HepG2 (cell line): ENCODE data around the gene MAPK12. TPM values are rescaled to one million over a fixed set of nuclear protein-coding genes. Genes with fewer than 3 reads are reported as not detected.

Experiments used
- EEA1 ChIP-seq: sonication (generic); formaldehyde crosslinking; IDR thresholded peaks from 2 replicates; pipeline ENCODE4 v1.5.1; 2020; ENCODE audit warnings: mild to moderate bottlenecking, missing genetic modification reagents, borderline replicate concordance
- ELK4 ChIP-seq: sonication (generic); formaldehyde crosslinking; IDR thresholded peaks from 2 replicates; pipeline ENCODE4 v1.9.0; 2021; ENCODE audit warnings: missing genetic modification reagents, borderline replicate concordance
- KAT8 ChIP-seq: IDR thresholded peaks from 2 replicates; pipeline ENCODE4 v1.6.1; 2016; ENCODE audit warnings: missing genetic modification reagents, missing compliant biosample characterization
- KDM4B ChIP-seq: sonication (generic); formaldehyde crosslinking; IDR thresholded peaks from 2 replicates; pipeline ENCODE4 v1.4.0; 2020; ENCODE audit warnings: missing genetic modification reagents
- SIN3B ChIP-seq: fragments of 150-350 bp; IDR thresholded peaks from 2 replicates; pipeline ENCODE4 v1.6.1; 2014; ENCODE audit warnings: low read length
- SP5 ChIP-seq: IDR thresholded peaks from 2 replicates; pipeline ENCODE4 v1.6.1; 2016; ENCODE audit warnings: low read depth, borderline replicate concordance
- THAP11 ChIP-seq: IDR thresholded peaks from 2 replicates; pipeline ENCODE4 v1.6.1; 2016; ENCODE audit warnings: missing biosample characterization, missing genetic modification reagents
- ZFP90 ChIP-seq: sonication (generic); formaldehyde crosslinking; IDR thresholded peaks from 2 replicates; pipeline ENCODE4 v1.8.0; 2022; ENCODE audit warnings: missing genetic modification reagents, mild to moderate bottlenecking, inconsistent platforms, borderline replicate concordance
- ZNF589 ChIP-seq: sonication (generic); formaldehyde crosslinking; conservative IDR thresholded peaks from 2 replicates; pipeline ENCODE4 v1.8.0; 2022; ENCODE audit warnings: mild to moderate bottlenecking, moderate library complexity, missing genetic modification reagents
- polyA plus RNA-seq, 8 experiments: library from polyadenylated mRNA; depleted of rRNA in 3 of 8; stranded (reverse) in 7 of 8; unstranded in 1 of 8; fragments of >200 nt; fragmentation: Illumina TruSeq in 4 of 8; extraction: Trizol in 4 of 8; gene quantifications; 2 replicates each; pipeline versions ENCODE4 v1.2.1 to v1.2.3, GENCODE V29; 2011 to 2016; ENCODE audit warnings: low read depth in 4 of 8, missing spikeins in 1 of 8, mixed read lengths in 1 of 8; ENCODE audit not compliant: insufficient read depth in 1 of 8
- total RNA-seq, 5 experiments: library from RNA; depleted of rRNA; stranded (reverse); fragments of >200 nt; fragmentation: Illumina TruSeq; extraction: Trizol; gene quantifications; 2 replicates each; pipeline ENCODE4 v1.2.3, GENCODE V29; 2016; ENCODE audit warnings: low read depth in 1 of 5
- TF ChIP-seq, protein P1 (sequence below): sonication (generic); formaldehyde crosslinking; IDR thresholded peaks from 2 replicates; pipeline ENCODE4 v1.4.0; 2020; ENCODE audit warnings: missing genetic modification reagents
- TF ChIP-seq, protein P2 (sequence below): sonication (generic); formaldehyde crosslinking; IDR thresholded peaks from 2 replicates; pipeline ENCODE4 v1.4.0; 2020; ENCODE audit warnings: mild to moderate bottlenecking, missing genetic modification reagents, borderline replicate concordance

MAPK12 gene
- total and polyA plus RNA-seq, 2 of the 13 experiments (the other 11 are each of a cell fraction or from before 2014, with no cell fraction given), result 22.2 to 23.3 TPM

- TF ChIP-seq, protein P1, sequence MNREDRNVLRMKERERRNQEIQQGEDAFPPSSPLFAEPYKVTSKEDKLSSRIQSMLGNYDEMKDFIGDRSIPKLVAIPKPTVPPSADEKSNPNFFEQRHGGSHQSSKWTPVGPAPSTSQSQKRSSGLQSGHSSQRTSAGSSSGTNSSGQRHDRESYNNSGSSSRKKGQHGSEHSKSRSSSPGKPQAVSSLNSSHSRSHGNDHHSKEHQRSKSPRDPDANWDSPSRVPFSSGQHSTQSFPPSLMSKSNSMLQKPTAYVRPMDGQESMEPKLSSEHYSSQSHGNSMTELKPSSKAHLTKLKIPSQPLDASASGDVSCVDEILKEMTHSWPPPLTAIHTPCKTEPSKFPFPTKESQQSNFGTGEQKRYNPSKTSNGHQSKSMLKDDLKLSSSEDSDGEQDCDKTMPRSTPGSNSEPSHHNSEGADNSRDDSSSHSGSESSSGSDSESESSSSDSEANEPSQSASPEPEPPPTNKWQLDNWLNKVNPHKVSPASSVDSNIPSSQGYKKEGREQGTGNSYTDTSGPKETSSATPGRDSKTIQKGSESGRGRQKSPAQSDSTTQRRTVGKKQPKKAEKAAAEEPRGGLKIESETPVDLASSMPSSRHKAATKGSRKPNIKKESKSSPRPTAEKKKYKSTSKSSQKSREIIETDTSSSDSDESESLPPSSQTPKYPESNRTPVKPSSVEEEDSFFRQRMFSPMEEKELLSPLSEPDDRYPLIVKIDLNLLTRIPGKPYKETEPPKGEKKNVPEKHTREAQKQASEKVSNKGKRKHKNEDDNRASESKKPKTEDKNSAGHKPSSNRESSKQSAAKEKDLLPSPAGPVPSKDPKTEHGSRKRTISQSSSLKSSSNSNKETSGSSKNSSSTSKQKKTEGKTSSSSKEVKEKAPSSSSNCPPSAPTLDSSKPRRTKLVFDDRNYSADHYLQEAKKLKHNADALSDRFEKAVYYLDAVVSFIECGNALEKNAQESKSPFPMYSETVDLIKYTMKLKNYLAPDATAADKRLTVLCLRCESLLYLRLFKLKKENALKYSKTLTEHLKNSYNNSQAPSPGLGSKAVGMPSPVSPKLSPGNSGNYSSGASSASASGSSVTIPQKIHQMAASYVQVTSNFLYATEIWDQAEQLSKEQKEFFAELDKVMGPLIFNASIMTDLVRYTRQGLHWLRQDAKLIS, result no peak
- TF ChIP-seq ZNF589 (CRISPR knock-in tag) (peak; percentile 50; the same call in 1 of the 2 replicates), EEA1 (no peak; the same call in 1 of the 2 replicates), ZFP90 (peak; percentile 62; the same call in 1 of the 2 replicates), KAT8 (CRISPR knock-in tag) (peak; percentile 99), ELK4 (CRISPR knock-in tag) (no peak), THAP11 (CRISPR knock-in tag) (peak; percentile 96), KDM4B (peak; percentile 61; the same call in 1 of the 2 replicates), SIN3B (peak; percentile 81; the same call in 1 of the 2 replicates), SP5 (CRISPR knock-in tag) (peak; percentile 38; the same call in 1 of the 2 replicates)
- TF ChIP-seq, protein P2, sequence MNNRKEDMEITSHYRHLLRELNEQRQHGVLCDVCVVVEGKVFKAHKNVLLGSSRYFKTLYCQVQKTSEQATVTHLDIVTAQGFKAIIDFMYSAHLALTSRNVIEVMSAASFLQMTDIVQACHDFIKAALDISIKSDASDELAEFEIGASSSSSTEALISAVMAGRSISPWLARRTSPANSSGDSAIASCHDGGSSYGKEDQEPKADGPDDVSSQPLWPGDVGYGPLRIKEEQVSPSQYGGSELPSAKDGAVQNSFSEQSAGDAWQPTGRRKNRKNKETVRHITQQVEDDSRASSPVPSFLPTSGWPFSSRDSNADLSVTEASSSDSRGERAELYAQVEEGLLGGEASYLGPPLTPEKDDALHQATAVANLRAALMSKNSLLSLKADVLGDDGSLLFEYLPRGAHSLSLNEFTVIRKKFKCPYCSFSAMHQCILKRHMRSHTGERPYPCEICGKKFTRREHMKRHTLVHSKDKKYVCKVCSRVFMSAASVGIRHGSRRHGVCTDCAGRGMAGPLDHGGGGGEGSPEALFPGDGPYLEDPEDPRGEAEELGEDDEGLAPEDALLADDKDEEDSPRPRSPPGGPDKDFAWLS (CRISPR knock-in tag), result peak; percentile 56; the same call in 1 of the 2 replicates
These were observed 16.9 kb downstream of the MAPK12 start, which contains the start of gene TUBGCP6 (continued) for GRCh38 chr22:50244420-50245213.
